ENCODE data around the gene WASF3. TPM values are rescaled to one million over a fixed set of nuclear protein-coding genes. Genes with fewer than 3 reads are reported as not detected.

The WASF3 gene
- total and polyA plus RNA-seq, 10 of the 15 experiments (the other 5 are each of a cell fraction or from before 2014, with no cell fraction given) = under 0.01 to 0.10 (median 0.01) TPM; not detected in 7

DNA sequence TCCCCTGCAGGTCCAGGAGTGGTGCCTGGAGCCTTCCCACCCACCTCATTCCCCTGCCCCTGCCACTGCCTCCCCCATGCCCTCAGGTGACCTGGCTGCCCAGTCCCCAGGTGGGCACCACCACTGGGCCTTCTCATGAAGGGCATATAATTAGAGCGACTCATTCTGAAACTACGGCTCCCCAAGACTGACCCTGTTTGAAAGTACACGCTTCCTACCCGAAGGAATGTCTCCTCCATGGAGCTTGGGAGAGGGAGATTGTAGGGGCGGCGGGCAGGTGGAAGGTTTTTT, 150.5 kb downstream of the WASF3 start:
- Histone ChIP-seq H3K79me2 (ENCODE audit: control insufficient read depth, insufficient read depth, low read length) (no peaks in the 10 kb centered on the region), H3K36me3 (ENCODE audit: control insufficient read depth in 2 of 2, insufficient read depth in 2 of 2, low read length in 1 of 2) (no peaks in the 10 kb centered on the region), H3K4me2 (ENCODE audit: control insufficient read depth, insufficient read depth) (no peak overlapping the region), H3K27me3 (replicated peaks in 1 of 2; ENCODE audit: control insufficient read depth in 2 of 2, insufficient read depth in 2 of 2, low read length in 1 of 2) (no peaks in the 10 kb centered on the region), H3K9me3 (replicated peaks; ENCODE audit: control insufficient read depth, insufficient read depth, low read length) (no peaks in the 10 kb centered on the region), H3K27ac (ENCODE audit: control insufficient read depth, insufficient read depth) (no peak overlapping the region), H3K4me1 (ENCODE audit: control insufficient read depth, insufficient read depth, low read length) (no peaks in the 10 kb centered on the region), H2AFZ (ENCODE audit: control insufficient read depth, low read depth, low read length) (no peak overlapping the region), H3K9ac (ENCODE audit: control insufficient read depth, insufficient read depth, low read length) (no peak overlapping the region), H4K20me1 (ENCODE audit: control insufficient read depth, insufficient read depth) (no peaks in the 10 kb centered on the region), H3K4me3 (no peak overlapping the region)
- BruUV-seq (replicated peaks) = no TSS peak
- no peak for DNase-seq (ENCODE audit: low read depth, low spot score)
- TF ChIP-seq TBL1XR1 (IDR thresholded peaks at IDR 0.05; ENCODE audit: low read depth, low read length) (no peak), SMARCA5 (IDR thresholded peaks at IDR 0.05) (no peak), HDAC6 (IDR thresholded peaks at IDR 0.05; ENCODE audit: unreplicated experiment) (no peak), EP300 (IDR thresholded peaks at IDR 0.05; ENCODE audit: borderline replicate concordance in 1 of 2, control insufficient read depth in 1 of 2, low read depth in 2 of 2, low read length in 2 of 2) (no peak), RFX5 (IDR thresholded peaks at IDR 0.05; ENCODE audit: low read depth, low read length) (no peak), NR2C1 (IDR thresholded peaks at IDR 0.05) (no peak), RBBP5 (conservative IDR thresholded peaks at IDR 0.05) (no peak), RAD51 (IDR thresholded peaks at IDR 0.05) (no peak), CBX5 (IDR thresholded peaks at IDR 0.05; ENCODE audit: low read depth) (no peak), ZNF384 (IDR thresholded peaks at IDR 0.05; ENCODE audit: borderline replicate concordance, low read depth, low read length) (no peak), MYB (IDR thresholded peaks at IDR 0.05; ENCODE audit: borderline replicate concordance, low read depth, low read length) (no peak), CBX3 (IDR thresholded peaks at IDR 0.05; ENCODE audit: borderline replicate concordance, low read depth) (no peak)
- TF ChIP-seq, protein P1, sequence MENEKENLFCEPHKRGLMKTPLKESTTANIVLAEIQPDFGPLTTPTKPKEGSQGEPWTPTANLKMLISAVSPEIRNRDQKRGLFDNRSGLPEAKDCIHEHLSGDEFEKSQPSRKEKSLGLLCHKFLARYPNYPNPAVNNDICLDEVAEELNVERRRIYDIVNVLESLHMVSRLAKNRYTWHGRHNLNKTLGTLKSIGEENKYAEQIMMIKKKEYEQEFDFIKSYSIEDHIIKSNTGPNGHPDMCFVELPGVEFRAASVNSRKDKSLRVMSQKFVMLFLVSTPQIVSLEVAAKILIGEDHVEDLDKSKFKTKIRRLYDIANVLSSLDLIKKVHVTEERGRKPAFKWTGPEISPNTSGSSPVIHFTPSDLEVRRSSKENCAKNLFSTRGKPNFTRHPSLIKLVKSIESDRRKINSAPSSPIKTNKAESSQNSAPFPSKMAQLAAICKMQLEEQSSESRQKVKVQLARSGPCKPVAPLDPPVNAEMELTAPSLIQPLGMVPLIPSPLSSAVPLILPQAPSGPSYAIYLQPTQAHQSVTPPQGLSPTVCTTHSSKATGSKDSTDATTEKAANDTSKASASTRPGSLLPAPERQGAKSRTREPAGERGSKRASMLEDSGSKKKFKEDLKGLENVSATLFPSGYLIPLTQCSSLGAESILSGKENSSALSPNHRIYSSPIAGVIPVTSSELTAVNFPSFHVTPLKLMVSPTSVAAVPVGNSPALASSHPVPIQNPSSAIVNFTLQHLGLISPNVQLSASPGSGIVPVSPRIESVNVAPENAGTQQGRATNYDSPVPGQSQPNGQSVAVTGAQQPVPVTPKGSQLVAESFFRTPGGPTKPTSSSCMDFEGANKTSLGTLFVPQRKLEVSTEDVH (IDR thresholded peaks at IDR 0.05; ENCODE audit: low read depth, partially characterized antibody) = no peak
- ChIA-PET SMC1A (ENCODE audit: uncharacterized antibody, unreplicated experiment) (no interaction called here), CTCF (no interaction called here), POLR2A (no interaction called here), RAD21 (ENCODE audit: unreplicated experiment) (no interaction called here)
- ATAC-seq = no peak
- FAIRE-seq = no peak
- in situ Hi-C loops (cut with MboI) (no loop called here), intact Hi-C loops (cut with micrococcal nuclease; ENCODE audit: unreplicated experiment) (loop anchor here (5.0 kb wide), 1 partner anchor 224 kb away; no protein-coding TSS in a partner anchor)
- 34% methylated on average over 6 of the region's 6 CpGs for WGBS (ENCODE audit: insufficient coverage, insufficient replicate concordance, low lambda C conversion rate, missing lambda C conversion rate)
